Motor neuron (in vitro differentiated cells): ENCODE data around the gene ASB3. TPM values are rescaled to one million over a fixed set of nuclear protein-coding genes. Genes with fewer than 3 reads are reported as not detected.
A peak's percentile ranks its signal among the peaks of the same experiment; 100 is the strongest.

Experiments
- ATAC-seq, 8 experiments: fragments of 200-7000 bp; cut with Tn5 transposase; replicated peaks in 6 of 8; 2 replicates each; pipeline ENCODE4 v1.8.0; 2021; ENCODE audit warnings: mild to moderate bottlenecking in 8 of 8, moderate library complexity in 8 of 8
- H3K27ac ChIP-seq, 2 donors: fragments of 250-450 bp; sonication (Bioruptor Pico); 2 replicates each; pipeline ENCODE4 v1.9.0; 2021; ENCODE audit warnings: antibody characterized with exemption in 2 of 2, mild to moderate bottlenecking in 2 of 2, moderate library complexity in 1 of 2
- H3K4me1 ChIP-seq, 2 donors: fragments of 250-450 bp; sonication (Bioruptor Pico); replicated peaks in 1 of 2; 2 replicates each; pipeline ENCODE4 v1.6.1; 2021; ENCODE audit warnings: antibody characterized with exemption in 2 of 2, mild to moderate bottlenecking in 2 of 2, moderate library complexity in 1 of 2
- H3K4me3 ChIP-seq, 5 donors: fragments of 250-450 bp; sonication (Bioruptor Pico); 2 replicates each; pipeline ENCODE4 v1.9.0; 2021; ENCODE audit warnings: antibody characterized with exemption in 5 of 5, mild to moderate bottlenecking in 5 of 5, moderate library complexity in 4 of 5
- WGBS, 10 experiments: fragments of 450-650 bp; shearing (Covaris generic); methylation state at CpG; one replicate each; pipeline ENCODE4 v1.0.0; 2022; 5-methylcytosine and 5-hydroxymethylcytosine counted together
- in situ Hi-C, 9 experiments: fragments of 400-800 bp; cut with MboI; loops; one replicate each; pipeline ENCODE4 v1.15.0; 2021; ENCODE audit warnings: low sequenced_read_pairs in 9 of 9, low pct_unique_long_range_greater_than_20kb in 2 of 9; ENCODE audit not compliant: unreplicated experiment in 9 of 9
- total RNA-seq, 8 experiments: library from RNA; unstranded; fragments of 300-600 nt; gene quantifications; 2 replicates each; pipeline versions ENCODE4 v1.2.3 to v1.2.4, GENCODE V29; 2022

Gene ASB3
- total RNA-seq, 8 experiments from 2014 or later: 14.2 to 44.5 (median 38.9) TPM

- no peak for ATAC-seq
- Histone ChIP-seq H3K4me3 (no peak overlapping the region), H3K27ac (no peak overlapping the region), H3K4me1 (no peaks in the 10 kb centered on the region)
- in situ Hi-C loops: no loop called here
Observed at GRCh38 chr2:53654396-53654795, 132.4 kb downstream of the ASB3 start.

- in situ Hi-C loops: no loop called here
- Histone ChIP-seq H3K27ac (no peak overlapping the region), H3K4me3 (no peak overlapping the region), H3K4me1 (no peaks in the 10 kb centered on the region)
- WGBS, 10 experiments: 40 to 100% (median 100%) methylated on average over 1 to 2 of the region's 2 CpGs; no CpG with 5 or more reads in 6 of the 10 experiments
- ATAC-seq: peak in 1 of 8 experiments; percentile 40
Observed at GRCh38 chr2:53652131-53652530, 134.6 kb downstream of the ASB3 start.

GRCh38 chr2:53646788-53647187 lies 140.0 kb downstream of the ASB3 start:
- Histone ChIP-seq H3K27ac (no peak overlapping the region), H3K4me1 (no peaks in the 10 kb centered on the region), H3K4me3 (no peak overlapping the region)
- ATAC-seq: no peak
- WGBS, 10 experiments: 38 to 100% (median 88%) methylated on average over 1 to 2 of the region's 2 CpGs; no CpG with 5 or more reads in 3 of the 10 experiments
- in situ Hi-C loops: no loop called here

GRCh38 chr2:53641290-53641689 lies 145.5 kb downstream of the ASB3 start:
- in situ Hi-C loops: no loop called here
- 22 to 100% (median 44%) methylated on average over 1 to 4 of the region's 7 CpGs; no CpG with 5 or more reads in 2 of the 10 experiments for WGBS, 10 experiments

GRCh38 chr2:53640466-53640865 lies 146.3 kb downstream of the ASB3 start:
- H3K4me3 ChIP-seq: no peak overlapping the region
- no peak overlapping the region for H3K27ac ChIP-seq
- in situ Hi-C loops: no loop called here

More at GRCh38 chr2:53641290-53641689, 145.5 kb downstream of the ASB3 start:
- peaks cover 0 to 2% of the 10 kb centered on the region in 2 donors for H3K4me1 ChIP-seq
- no peak overlapping the region for H3K27ac ChIP-seq
- ATAC-seq: no peak
- no peak overlapping the region for H3K4me3 ChIP-seq

DNA sequence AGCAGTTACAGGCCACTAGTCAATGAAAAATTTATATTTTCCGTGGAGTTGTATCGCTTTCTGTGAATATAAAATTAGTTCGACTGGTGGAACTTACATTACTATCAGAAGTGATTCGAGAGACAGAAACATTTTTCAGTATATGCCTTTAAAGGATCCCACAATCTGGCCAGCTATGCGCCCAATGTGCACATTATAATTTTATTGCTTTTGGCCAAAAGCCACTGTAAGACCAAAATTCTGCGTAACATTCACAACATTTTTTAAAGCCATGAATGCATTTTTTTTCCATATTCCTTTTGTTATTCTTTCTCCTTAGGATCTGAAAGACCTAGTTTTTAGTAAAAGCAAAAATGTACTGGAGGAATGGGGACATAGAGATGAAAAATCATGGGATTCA lies 150.2 kb downstream of the ASB3 start:
- ATAC-seq: peak in 1 of 8 experiments; percentile 36
- H3K27ac ChIP-seq: no peak overlapping the region
- in situ Hi-C loops: no loop called here
- 24 to 99% (median 89%) methylated on average over 4 to 6 of the region's 6 CpGs for WGBS, 10 experiments
- no peak overlapping the region for H3K4me3 ChIP-seq
- H3K4me1 ChIP-seq: peaks cover 0 to 2% of the 10 kb centered on the region in 2 donors

More at GRCh38 chr2:53640466-53640865, 146.3 kb downstream of the ASB3 start:
- peaks cover 0 to 2% of the 10 kb centered on the region in 2 donors for H3K4me1 ChIP-seq
- ATAC-seq: peak in 2 of 8 experiments; percentile 18 to 49
- 39 to 100% (median 80%) methylated on average over 1 to 3 of the region's 3 CpGs; no CpG with 5 or more reads in 2 of the 10 experiments for WGBS, 10 experiments

DNA sequence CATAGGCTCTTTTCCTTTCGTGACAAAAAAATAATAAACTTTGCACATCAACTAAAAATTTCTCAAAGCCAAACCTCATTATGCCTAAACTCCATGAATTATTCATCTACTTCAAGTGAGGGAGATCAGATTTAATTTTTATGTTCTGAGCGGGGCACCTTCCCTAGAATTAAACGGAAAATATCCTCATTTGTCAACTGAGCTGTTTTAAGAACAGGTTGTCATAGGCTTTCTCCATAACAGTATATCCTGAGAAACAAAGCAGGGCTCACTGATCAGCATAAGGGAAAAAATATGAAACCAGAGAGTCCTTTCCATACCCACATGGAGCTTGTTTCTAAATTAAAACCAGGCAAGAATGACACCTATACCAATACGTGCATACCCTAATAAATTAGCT lies 150.6 kb downstream of the ASB3 start:
- Histone ChIP-seq H3K27ac (no peak overlapping the region), H3K4me1 (peaks cover 0 to 2% of the 10 kb centered on the region in 2 donors), H3K4me3 (no peak overlapping the region)
- 0 to 100% (median 88%) methylated on average over 1 to 4 of the region's 4 CpGs for WGBS, 10 experiments
- peak in 1 of 8 experiments; percentile 50 for ATAC-seq
- in situ Hi-C loops: no loop called here

GRCh38 chr2:53635694-53636093 lies 151.1 kb downstream of the ASB3 start:
- H3K27ac ChIP-seq: no peak overlapping the region
- in situ Hi-C loops: no loop called here
- peaks cover 0 to 2% of the 10 kb centered on the region in 2 donors for H3K4me1 ChIP-seq
- ATAC-seq: peak in 1 of 8 experiments; percentile 52
- 45 to 100% (median 93%) methylated on average over 1 to 3 of the region's 3 CpGs for WGBS, 10 experiments
- no peak overlapping the region for H3K4me3 ChIP-seq

GRCh38 chr2:53633441-53633840 lies 153.3 kb downstream of the ASB3 start:
- Histone ChIP-seq H3K4me3 (no peak overlapping the region), H3K4me1 (peaks cover 2 to 3% of the 10 kb centered on the region in 2 donors), H3K27ac (no peak overlapping the region)
- in situ Hi-C loops: no loop called here
- ATAC-seq: peak in 2 of 8 experiments; percentile 38 to 51
- 0 to 100% (median 82%) methylated on average over 1 of the region's 1 CpG; no CpG with 5 or more reads in 4 of the 10 experiments for WGBS, 10 experiments

- Histone ChIP-seq H3K4me1 (peaks cover 2 to 3% of the 10 kb centered on the region in 2 donors), H3K27ac (no peak overlapping the region), H3K4me3 (no peak overlapping the region)
- peak in 1 of 8 experiments; percentile 54 for ATAC-seq
- in situ Hi-C loops: no loop called here
- 20 to 100% (median 100%) methylated on average over 1 of the region's 1 CpG; no CpG with 5 or more reads in 5 of the 10 experiments for WGBS, 10 experiments
Observed at GRCh38 chr2:53632714-53633113, 154.0 kb downstream of the ASB3 start.

DNA sequence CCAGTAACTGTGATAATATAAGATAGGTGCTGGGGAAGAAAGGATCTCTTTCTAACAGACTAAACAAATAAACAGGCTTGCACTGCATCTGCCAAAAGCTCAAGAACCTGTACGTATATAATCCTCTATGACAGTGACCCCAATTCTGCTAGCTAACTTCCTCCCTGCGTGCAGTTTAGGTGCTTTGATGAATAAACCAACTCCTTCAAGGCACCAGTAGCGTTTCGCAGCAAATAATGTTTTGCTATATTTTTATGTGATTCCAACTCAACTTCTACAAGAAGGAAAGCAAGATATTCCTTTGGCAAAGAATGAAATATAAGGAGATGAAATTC lies 154.7 kb downstream of the ASB3 start:
- H3K27ac ChIP-seq: no peak overlapping the region
- WGBS, 10 experiments: 63 to 100% (median 98%) methylated on average over 2 to 4 of the region's 4 CpGs; no CpG with 5 or more reads in 2 of the 10 experiments
- in situ Hi-C loops: no loop called here
- no peak for ATAC-seq
- peaks cover 2 to 3% of the 10 kb centered on the region in 2 donors for H3K4me1 ChIP-seq
- no peak overlapping the region for H3K4me3 ChIP-seq

GRCh38 chr2:53631313-53632125 lies 155.2 kb downstream of the ASB3 start:
- in situ Hi-C loops: no loop called here
- WGBS, 10 experiments: 50 to 100% (median 80%) methylated on average over 1 to 3 of the region's 3 CpGs; no CpG with 5 or more reads in 1 of the 10 experiments
- Histone ChIP-seq H3K4me1 (peaks cover 2 to 3% of the 10 kb centered on the region in 2 donors), H3K27ac (no peak overlapping the region), H3K4me3 (no peak overlapping the region)
- ATAC-seq: no peak

GRCh38 chr2:53630026-53630606 lies 156.6 kb downstream of the ASB3 start:
- no peak for ATAC-seq
- H3K27ac ChIP-seq: no peak overlapping the region
- in situ Hi-C loops: no loop called here
- no peak overlapping the region for H3K4me3 ChIP-seq
- WGBS, 10 experiments: 20 to 100% (median 83%) methylated on average over 1 to 6 of the region's 7 CpGs; no CpG with 5 or more reads in 2 of the 10 experiments
- H3K4me1 ChIP-seq: peaks cover 0 to 3% of the 10 kb centered on the region in 2 donors
